GM10847 (cell line): Measurements from ENCODE around the gene C20orf204.

ENCODE experiments used
- POLR2A ChIP-seq: IDR thresholded peaks from 2 replicates; pipeline ENCODE4 v1.6.1; 2011; ENCODE audit not compliant: insufficient read length; ENCODE audit errors: extremely low read depth

The C20orf204 gene

GRCh38 chr20:64024141-64024990 is 11.6 kb upstream of the C20orf204 start:
- no peak for TF ChIP-seq POLR2A

- TF ChIP-seq POLR2A, result no peak
Measured at GRCh38 chr20:64025101-64025825, 10.7 kb upstream of the C20orf204 start.

- TF ChIP-seq POLR2A, result no peak
Measured at GRCh38 chr20:64025826-64026412, 10.1 kb upstream of the C20orf204 start.

- no peak for TF ChIP-seq POLR2A
Measured at GRCh38 chr20:64027981-64028685, 7.8 kb upstream of the C20orf204 start.

- no peak for TF ChIP-seq POLR2A
Measured at GRCh38 chr20:64029293-64030117, 6.5 kb upstream of the C20orf204 start.

GRCh38 chr20:64030371-64031134 is 5.4 kb upstream of the C20orf204 start:
- TF ChIP-seq POLR2A, result no peak

- TF ChIP-seq POLR2A, result no peak
Measured at GRCh38 chr20:64031822-64032314, 4.1 kb upstream of the C20orf204 start.

GRCh38 chr20:64032706-64033624 is 3.0 kb upstream of the C20orf204 start:
- no peak for TF ChIP-seq POLR2A

GRCh38 chr20:64033981-64034493 is 1.9 kb upstream of the C20orf204 start:
- TF ChIP-seq POLR2A, result no peak

GRCh38 chr20:64035066-64035932 is 683 bp upstream of the C20orf204 start:
- no peak for TF ChIP-seq POLR2A
